ENCODE results near the gene DDAH2.

GRCh38 chr6:31744422-31744821 lies 15.3 kb upstream of the DDAH2 start:
- no peak for TF ChIP-seq POLR2A (IDR thresholded peaks at IDR 0.05)
- TF ChIP-seq, protein P1, sequence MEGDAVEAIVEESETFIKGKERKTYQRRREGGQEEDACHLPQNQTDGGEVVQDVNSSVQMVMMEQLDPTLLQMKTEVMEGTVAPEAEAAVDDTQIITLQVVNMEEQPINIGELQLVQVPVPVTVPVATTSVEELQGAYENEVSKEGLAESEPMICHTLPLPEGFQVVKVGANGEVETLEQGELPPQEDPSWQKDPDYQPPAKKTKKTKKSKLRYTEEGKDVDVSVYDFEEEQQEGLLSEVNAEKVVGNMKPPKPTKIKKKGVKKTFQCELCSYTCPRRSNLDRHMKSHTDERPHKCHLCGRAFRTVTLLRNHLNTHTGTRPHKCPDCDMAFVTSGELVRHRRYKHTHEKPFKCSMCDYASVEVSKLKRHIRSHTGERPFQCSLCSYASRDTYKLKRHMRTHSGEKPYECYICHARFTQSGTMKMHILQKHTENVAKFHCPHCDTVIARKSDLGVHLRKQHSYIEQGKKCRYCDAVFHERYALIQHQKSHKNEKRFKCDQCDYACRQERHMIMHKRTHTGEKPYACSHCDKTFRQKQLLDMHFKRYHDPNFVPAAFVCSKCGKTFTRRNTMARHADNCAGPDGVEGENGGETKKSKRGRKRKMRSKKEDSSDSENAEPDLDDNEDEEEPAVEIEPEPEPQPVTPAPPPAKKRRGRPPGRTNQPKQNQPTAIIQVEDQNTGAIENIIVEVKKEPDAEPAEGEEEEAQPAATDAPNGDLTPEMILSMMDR (IDR thresholded peaks at IDR 0.05): no peak

Measured in prostate gland (tissue), 2 donors.